Upper lobe of right lung (tissue), 1 donor: ENCODE data around the gene CDKAL1. TPM values are rescaled to one million over a fixed set of nuclear protein-coding genes. Genes with fewer than 3 reads are reported as not detected.

Experiments
- ATAC-seq: fragments of 200-7000 bp; cut with Tn5 transposase; one replicate; pipeline ENCODE4 v1.9.1; 2020; ENCODE audit warnings: mild to moderate bottlenecking, moderate library complexity
- DNase-seq: peaks from one replicate; pipeline ENCODE4 v3.0.0-alpha.2; 2020
- H3K27ac ChIP-seq: fragments of 200-600 bp; one replicate; pipeline ENCODE4 v1.8.0; 2022
- H3K27me3 ChIP-seq: fragments of 200-600 bp; one replicate; pipeline ENCODE4 v1.8.0; 2022; ENCODE audit warnings: mild to moderate bottlenecking
- H3K36me3 ChIP-seq: fragments of 200-600 bp; one replicate; pipeline ENCODE4 v1.8.0; 2022
- H3K4me1 ChIP-seq: fragments of 200-600 bp; one replicate; pipeline ENCODE4 v1.8.0; 2022
- H3K4me3 ChIP-seq: fragments of 200-600 bp; one replicate; pipeline ENCODE4 v1.8.0; 2022; ENCODE audit warnings: mild to moderate bottlenecking
- H3K9me3 ChIP-seq: fragments of 200-600 bp; one replicate; pipeline ENCODE4 v1.8.0; 2022
- intact Hi-C: fragments of 100-400 bp; cut with DNase I; formaldehyde crosslinking; loops from one replicate; pipeline ENCODE4 v1.11.0; 2022
- total RNA-seq: library from RNA; stranded (reverse); fragmentation: NEBNext Ultra II Directional; extraction: Animal tissue kit (Norgen Biotek cat#: 25700); gene quantifications from one replicate; pipeline ENCODE4 v1.2.1, GENCODE V29; 2021
- TF ChIP-seq, protein P1 (sequence below): fragments of 200-600 bp; IDR thresholded peaks from one replicate; pipeline ENCODE4 v1.8.0; 2022; ENCODE audit warnings: antibody characterized with exemption
- donor health status: DM: no; HTN: yes; CAD: no; lungs with severe emphysema.

Gene CDKAL1
- total RNA-seq, 1 donor from 2014 or later, result 16.0 TPM

DNA sequence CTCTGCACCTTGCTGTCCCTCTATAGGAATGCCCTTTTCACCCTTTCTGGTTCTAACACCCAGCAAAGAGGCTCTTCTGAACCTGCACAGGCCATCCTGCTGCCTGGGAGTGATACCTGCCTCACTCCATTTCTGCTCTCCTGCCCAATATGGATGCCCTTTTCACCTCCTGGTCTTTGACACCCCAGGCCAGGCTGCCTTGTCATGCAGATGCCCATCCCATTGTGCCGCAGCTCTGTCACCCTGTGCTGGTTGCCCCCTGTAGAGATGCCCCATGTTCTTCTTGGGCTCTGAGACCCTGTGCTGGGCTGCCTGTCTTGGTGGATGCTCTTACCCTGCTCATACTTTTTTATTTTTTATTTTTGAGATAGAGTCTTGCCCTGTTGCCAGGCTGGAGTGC is 95.3 kb downstream of the CDKAL1 start:
- intact Hi-C loops, result no loop called here
- TF ChIP-seq, protein P1, sequence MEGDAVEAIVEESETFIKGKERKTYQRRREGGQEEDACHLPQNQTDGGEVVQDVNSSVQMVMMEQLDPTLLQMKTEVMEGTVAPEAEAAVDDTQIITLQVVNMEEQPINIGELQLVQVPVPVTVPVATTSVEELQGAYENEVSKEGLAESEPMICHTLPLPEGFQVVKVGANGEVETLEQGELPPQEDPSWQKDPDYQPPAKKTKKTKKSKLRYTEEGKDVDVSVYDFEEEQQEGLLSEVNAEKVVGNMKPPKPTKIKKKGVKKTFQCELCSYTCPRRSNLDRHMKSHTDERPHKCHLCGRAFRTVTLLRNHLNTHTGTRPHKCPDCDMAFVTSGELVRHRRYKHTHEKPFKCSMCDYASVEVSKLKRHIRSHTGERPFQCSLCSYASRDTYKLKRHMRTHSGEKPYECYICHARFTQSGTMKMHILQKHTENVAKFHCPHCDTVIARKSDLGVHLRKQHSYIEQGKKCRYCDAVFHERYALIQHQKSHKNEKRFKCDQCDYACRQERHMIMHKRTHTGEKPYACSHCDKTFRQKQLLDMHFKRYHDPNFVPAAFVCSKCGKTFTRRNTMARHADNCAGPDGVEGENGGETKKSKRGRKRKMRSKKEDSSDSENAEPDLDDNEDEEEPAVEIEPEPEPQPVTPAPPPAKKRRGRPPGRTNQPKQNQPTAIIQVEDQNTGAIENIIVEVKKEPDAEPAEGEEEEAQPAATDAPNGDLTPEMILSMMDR, result no peak
- no peak for ATAC-seq
- Histone ChIP-seq H3K4me3 (no peak overlapping the region), H3K4me1 (no peaks in the 10 kb centered on the region), H3K27me3 (no peaks in the 10 kb centered on the region), H3K27ac (no peak overlapping the region), H3K36me3 (no peaks in the 10 kb centered on the region), H3K9me3 (no peaks in the 10 kb centered on the region)
- no peak for DNase-seq

DNA sequence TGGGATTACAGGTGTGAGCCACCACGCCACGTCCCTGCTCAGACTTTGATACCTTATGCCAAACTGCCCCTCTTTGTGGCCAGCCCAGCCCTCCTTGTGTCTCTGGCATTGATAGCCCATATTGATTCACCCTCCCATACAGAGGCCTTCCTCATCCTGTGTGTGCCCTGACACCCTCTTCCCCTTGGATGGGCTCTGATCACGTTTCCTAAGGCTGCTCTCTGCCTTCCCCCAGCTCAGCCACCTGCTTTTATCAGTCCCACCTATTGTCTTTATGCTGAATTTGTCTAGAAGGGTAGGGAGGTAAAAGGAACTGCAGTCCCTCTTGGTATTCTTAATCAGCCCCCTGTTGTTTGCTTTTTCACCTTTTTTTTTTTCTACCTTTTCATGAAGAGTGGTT is 95.9 kb downstream of the CDKAL1 start:
- no peak overlapping the region for H3K27ac ChIP-seq
- H3K27me3 ChIP-seq, result no peaks in the 10 kb centered on the region
- no peak overlapping the region for H3K4me3 ChIP-seq
- H3K4me1 ChIP-seq, result no peaks in the 10 kb centered on the region
- DNase-seq (no peak), ATAC-seq (no peak)
- intact Hi-C loops, result no loop called here
- H3K36me3 ChIP-seq, result no peaks in the 10 kb centered on the region
- TF ChIP-seq, protein P1, result no peak
- no peaks in the 10 kb centered on the region for H3K9me3 ChIP-seq

DNA sequence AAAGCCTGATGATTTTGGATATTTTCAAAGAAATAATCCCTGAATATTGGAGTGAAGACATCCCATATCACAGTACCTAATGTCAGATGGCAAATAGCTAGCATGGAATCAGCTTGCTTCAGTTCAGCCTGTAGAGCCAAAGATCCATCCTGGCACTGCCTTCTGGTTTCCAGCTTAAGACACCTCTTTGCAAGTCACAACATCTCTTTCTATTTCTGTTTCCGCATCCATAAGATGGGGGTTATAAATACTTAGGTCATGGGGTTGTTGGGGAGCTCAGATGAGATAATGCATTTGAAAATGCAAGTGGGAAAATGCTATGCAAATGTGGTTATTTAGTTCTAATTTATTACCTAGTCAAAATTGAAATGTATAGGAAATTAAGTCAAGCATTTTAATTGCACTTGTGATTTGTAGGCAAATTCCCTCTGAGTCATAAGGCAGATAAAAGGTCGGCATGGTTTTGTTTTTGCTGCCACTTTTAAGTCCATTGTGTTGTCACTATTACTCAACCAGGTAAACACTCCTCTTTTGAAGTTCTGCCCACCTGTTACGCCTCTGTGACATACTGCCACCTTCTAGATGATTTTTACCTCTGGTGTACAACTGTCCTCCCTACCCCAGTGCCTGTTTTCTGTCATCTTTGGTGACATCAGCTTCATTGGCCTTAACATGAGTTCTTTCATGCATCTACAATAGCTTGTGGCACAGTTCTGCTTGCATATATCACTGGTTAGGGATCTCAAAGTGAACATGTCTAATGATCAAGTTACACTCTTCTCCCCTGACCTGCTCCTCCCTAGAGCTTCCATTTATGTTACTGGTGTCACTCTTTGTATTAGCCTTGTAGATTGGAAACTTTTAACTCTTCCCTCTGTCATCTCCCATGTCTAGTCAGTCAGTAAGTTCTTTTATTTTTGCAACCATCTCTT is 96.6 kb downstream of the CDKAL1 start:
- Histone ChIP-seq H3K27me3 (no peaks in the 10 kb centered on the region), H3K4me3 (no peak overlapping the region), H3K36me3 (no peaks in the 10 kb centered on the region), H3K4me1 (no peaks in the 10 kb centered on the region), H3K27ac (no peak overlapping the region), H3K9me3 (no peaks in the 10 kb centered on the region)
- no peak for DNase-seq
- ATAC-seq, result no peak
- TF ChIP-seq, protein P1, result no peak
- intact Hi-C loops, result no loop called here

DNA sequence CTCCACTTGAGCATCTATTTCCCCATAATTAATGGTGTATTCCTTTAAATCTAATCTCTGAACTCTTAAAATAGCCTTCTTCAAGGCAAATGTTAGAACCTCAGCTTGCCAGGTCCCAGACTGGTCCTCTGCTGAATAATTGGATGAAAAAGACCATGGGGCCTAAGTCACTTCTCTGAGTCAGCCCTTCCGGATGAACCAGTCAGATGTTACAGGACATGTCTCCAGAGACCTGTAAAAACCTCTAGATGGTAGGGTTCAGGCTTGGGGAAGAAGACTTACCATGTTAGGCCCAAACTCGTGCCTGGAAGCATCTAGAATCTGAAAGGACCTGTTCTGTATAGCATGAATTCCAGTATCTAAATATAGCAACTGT is 97.3 kb downstream of the CDKAL1 start:
- Histone ChIP-seq H3K27ac (no peak overlapping the region), H3K4me3 (no peak overlapping the region), H3K27me3 (no peaks in the 10 kb centered on the region), H3K9me3 (no peaks in the 10 kb centered on the region), H3K36me3 (no peaks in the 10 kb centered on the region), H3K4me1 (no peaks in the 10 kb centered on the region)
- DNase-seq (no peak), ATAC-seq (no peak)
- intact Hi-C loops, result no loop called here
- TF ChIP-seq, protein P1, result no peak

DNA sequence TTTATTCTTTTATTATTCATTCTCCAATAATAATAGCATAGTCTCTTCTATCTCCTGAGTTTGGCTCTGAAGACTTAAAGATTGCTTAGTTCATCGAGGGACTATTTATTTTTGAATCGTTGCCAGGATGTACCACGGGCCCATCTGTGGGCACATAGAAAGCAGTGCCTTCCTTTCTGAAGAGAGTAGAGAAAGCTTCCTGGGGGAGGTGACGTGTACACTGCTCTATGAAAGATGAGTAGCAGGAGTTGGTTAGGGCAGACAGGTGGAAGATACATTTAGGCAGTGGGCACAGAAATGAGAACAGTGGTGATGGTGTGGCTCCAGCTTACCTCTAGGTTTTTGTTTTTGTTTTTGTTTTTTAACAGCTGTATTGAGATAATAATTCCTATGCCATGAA is 98.4 kb downstream of the CDKAL1 start:
- no peaks in the 10 kb centered on the region for H3K4me1 ChIP-seq
- no peaks in the 10 kb centered on the region for H3K9me3 ChIP-seq
- H3K27ac ChIP-seq, result no peak overlapping the region
- TF ChIP-seq, protein P1, result no peak
- no peaks in the 10 kb centered on the region for H3K27me3 ChIP-seq
- DNase-seq (no peak), ATAC-seq (no peak)
- intact Hi-C loops, result no loop called here
- no peak overlapping the region for H3K4me3 ChIP-seq
- no peaks in the 10 kb centered on the region for H3K36me3 ChIP-seq
